Inflammatory macrophage (primary cell): ENCODE measurements around the gene TRDMT1.
A peak's percentile ranks its signal among the peaks of the same experiment; 100 is the strongest.

Experiments
- DNase-seq, 2 donors: peaks; one replicate each; pipeline ENCODE4 v3.0.0-alpha.2; 2020 to 2022

Gene TRDMT1

DNA sequence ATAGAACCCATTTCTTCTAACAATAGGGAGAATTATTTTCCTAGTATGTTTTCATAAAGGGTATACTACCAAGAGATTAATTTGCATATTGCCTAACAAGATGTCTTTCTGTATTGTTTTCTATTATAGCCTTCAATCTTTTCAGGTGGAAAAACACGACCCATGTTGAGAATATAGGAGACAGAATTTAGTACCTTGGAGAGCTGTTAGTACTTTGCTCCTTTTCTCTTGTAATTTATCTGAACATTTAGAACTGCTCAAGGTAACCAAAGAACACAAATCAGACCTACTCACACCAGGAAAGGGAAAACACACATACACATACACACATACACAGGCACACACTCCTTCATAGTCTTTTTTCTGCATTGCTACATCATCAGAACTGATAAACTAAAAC is 7.8 kb upstream of the TRDMT1 start:
- no peak for DNase-seq

DNA sequence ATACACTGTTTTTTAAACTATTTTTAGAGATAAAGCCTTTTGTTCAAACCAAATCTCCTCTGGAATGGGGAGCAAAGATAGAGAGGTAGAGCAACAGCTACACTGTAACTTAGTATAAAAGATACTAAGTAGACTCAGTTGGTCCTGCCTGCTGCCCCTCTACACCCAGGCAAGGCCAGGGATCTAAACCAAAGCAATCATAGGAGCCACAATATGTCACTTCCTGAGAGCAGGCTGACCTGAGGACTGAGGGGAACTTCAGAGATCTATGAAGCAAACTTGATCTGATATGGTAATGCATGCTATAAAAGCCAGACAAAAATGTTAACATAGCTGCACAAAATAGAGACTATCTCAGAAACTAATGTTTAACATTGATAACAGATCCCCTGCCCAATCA is 7.0 kb upstream of the TRDMT1 start:
- peak in 1 of 2 donors; percentile 37 for DNase-seq

DNA sequence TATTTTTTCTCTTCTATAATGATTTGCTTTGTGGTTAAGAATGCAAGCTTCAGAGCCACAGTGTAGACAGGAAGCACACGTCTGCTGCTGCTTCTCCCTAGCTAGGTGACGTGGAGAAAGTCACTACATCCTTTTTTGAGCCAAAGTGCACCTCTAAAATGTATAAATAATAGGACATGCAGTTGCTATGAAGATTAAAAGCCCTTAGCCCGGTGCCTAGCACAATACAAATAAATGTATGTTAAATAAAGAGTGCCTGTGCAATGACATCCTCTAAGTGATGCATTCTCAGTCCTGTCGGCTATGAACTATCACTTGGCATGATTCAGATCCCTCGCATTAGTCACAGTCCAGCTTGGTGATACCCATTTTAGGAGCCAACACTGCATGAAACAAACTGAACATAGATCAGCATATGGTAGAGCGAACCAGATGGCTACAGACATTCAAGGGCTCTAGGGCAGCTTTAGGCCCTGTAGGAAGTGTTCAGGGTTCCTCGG is 4.8 kb upstream of the TRDMT1 start:
- DNase-seq: peak; percentile 75 to 78

DNA sequence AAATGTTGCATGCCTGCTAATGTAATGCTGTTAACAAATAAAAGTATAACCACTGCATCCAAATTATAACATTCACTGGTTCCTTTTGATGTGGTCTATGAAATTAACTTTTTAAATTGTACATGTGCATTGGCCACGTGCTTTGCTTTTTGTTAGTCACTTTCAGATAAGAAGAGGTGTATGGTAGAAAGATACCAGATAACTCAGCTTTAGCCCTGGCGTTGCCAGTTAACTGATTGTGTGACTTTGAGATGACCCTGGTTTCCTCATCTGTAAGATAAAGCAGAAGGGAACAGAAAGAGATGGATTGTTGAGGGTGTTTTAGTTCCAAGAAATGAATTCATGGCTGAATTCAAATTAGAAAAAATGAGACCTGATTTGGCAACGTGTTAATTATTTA is 1.9 kb upstream of the TRDMT1 start:
- no peak for DNase-seq

DNA sequence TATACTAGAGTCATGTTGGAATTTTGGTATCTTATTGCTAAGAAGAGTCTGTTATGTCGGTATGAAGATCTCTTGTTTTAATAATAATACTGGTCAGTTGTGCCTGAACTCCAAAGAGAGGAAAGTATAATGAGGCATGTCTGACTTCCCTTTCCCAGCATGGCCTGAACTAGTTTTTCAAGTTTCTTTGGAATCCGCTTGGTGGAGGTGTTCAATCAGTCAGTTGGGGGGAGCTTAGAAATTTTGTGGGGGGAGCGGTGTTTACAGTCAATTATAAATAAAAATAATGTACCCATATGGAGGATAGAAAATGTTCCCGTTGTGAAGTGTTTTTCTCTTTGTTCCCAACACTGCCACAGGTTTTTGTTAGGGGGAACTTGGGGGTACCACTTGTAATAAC is 1.5 kb upstream of the TRDMT1 start:
- DNase-seq: no peak

DNA sequence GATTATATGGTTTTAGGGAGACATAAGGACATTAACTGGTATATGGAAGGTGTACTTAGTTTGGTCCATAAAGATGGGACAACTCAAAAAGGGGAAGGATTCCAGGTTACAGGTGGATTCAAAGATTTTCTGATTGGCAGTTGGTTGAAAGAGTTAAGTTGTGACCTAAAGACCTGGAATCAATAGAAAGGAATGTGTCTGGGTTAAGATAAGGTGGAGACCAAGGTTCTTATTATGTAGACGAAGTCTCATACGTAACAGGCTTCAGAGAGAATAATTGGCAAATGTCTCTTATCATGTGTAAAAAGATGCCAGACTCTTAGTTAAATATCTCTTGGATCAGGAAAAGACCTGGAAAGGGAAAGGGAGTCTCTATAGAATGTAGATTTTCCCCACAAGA is 1.0 kb upstream of the TRDMT1 start:
- no peak for DNase-seq

DNA sequence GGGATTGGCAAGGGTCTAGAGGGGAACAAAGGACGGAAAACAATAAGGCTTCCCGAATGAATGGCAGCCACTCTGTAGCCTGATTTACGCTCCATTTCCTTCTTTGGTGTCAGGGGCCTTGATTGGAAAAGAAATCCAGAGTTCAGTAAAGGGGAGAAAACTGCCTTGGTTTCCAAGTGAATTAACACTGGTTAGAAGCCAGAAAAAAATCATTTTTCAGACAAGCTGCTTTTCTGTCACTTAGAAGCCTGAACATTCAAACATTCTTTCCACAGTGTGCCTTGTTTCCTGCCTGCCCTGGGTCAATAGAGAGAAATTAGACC is 283 bp upstream of the TRDMT1 start:
- no peak for DNase-seq

DNA sequence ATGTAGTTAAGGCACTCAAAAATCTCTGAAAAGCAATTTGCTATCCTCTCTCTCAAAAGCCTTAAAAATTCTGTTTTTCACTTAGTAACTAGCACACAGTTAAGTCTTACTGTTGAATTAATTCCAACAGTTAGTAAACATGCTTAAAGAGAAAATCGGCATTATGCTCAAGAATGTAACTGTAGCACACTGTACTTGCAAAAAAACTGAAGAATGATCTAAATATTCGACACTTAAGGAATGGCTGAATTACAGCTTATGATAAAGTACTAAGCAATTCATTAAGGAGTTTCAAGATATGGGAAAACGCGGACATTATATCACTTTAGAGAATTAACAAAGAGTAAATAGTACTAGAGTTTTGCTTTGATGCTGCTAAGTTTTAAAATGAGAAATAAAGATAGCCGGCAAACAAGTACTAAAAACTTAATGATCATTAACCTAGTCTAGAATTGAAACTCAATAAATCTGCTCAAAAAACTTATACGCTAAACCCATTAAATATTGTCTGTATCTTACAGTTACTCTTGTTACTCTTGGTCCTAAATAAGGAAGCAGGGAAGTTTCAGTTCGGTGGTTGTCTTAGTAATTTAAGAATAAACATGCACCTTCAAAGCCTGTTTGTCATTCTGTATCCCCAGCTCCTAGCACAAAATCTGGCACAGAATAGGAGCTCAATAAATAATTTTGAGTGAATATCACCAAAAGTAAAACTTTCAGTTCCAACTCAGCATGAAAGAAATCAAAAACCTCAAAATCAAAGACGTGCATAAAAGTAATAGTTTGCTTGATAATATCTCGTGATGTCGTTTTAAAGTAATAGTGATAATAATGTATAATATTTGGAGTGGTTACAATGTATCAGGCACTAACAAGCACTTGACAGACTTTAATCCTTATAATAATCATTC is 1.2 kb downstream of the TRDMT1 start:
- DNase-seq: peak; percentile 30 to 55

DNA sequence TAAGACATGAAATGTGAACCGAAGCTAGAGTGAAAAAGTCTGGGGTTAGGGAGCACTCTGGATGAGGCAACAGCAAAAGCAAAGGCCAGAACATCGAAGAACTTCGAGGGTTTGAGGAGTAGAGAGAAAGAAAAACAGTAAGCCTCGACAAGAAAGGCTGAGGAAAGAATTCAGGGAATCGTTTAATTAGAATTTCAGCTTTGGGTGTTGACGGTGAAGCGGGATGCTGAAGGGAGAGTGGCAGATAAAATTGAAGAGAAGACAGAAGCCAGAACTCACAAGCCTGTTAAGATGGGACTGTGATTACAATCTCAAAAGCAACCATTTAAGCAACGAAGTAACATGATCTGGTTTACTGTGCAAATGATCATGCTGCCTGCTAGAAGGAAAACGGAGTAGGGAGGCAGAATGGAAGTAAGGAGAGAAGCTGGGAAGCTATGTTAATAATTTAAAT is 2.1 kb downstream of the TRDMT1 start:
- DNase-seq: peak; percentile 29 to 50

DNA sequence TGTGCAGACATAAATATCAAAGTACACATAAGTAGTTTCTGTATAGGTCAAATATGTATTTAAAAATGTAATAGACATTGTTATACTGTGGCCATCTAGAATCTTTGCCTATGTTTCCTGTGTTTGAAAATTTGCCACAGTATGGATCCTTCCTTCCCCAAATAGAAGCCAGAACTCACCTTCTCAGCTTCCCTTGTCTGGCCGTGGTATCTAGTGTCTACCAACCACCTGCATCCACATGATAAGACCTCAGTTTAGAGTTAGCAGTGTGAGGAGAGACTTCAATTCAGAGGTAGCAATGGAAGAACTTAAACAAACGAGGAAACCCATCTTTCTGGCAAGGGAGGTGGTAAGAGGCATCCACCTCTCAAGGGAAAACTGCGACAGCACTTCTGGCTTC is 4.9 kb downstream of the TRDMT1 start:
- DNase-seq: no peak

DNA sequence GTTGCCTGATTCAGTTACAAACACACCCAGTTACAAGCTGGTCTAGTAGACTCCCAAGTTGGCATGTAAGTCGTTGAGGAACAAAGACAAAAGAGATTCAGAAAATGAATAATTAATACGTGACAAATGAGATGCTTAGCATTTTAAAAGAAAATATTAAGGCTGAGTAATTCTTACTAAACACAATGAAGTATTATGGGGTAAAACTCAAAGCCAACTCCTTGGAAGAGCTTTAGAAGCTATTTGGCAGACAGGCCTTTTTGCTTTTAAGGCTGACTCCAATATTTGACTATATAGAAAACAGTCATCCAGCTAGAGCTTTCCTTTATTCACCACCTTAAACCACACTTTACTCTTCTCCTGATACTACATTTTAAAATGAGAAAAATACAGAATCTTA is 5.4 kb downstream of the TRDMT1 start:
- DNase-seq: no peak

DNA sequence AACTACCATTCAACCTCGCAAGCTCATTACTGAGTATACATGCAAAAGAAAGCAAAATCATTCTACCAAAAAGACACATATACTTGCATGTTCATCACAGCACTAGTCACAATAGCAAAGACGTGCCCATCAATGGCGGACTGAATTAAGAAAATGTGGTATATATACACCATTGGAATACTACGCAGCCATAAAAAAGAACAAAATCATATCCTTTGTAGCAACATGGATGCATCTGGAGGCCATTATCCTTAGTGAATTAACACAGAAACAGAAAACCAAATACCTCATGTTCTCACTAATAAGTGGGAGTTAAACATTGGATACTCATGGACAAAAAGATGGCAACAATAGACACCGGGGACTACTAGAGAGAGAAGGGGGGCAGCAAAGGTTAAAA is 6.4 kb downstream of the TRDMT1 start:
- no peak for DNase-seq

DNA sequence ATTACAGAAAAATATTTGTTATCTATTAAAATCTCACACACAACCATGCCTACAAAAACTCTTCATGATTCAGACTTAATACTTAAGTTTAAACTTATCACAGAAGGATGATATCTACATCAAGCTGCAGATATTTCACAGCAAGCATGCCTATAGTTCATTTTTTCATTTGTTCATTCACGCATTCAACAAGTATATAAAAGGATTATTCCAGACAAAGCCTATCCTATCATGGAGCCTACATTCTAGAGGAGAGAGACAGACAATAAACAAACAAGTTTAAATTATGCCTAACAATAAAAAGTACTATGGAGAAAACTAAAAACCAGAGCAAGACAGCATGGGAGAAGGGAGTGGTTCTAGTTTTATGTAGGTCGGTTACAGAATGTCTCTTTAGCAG is 10.9 kb downstream of the TRDMT1 start:
- no peak for DNase-seq

DNA sequence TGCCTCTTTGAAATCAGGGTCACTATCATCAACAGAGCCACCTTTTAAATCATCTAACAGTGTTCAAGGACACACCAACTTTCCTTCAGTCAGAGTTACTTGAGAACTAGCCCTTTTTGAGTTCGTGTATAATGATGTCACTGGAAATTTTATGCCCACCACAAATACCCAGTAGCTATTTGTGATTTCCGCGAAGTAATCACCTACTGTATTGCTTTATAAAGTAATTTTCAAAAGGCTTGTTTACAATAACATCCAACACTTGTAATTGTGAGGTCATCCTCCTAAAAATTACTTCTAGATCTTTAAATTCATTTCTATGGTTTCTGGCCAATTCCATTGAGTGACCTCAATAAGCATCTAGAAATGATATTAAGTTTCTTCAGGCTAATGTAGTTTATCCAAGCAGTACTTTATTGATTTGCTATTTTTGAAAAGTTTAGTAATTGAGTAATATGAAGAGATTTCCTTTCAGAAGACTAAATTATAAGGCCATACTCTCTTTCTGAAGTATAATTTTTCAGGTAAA is 12.8 kb downstream of the TRDMT1 start:
- DNase-seq: no peak

DNA sequence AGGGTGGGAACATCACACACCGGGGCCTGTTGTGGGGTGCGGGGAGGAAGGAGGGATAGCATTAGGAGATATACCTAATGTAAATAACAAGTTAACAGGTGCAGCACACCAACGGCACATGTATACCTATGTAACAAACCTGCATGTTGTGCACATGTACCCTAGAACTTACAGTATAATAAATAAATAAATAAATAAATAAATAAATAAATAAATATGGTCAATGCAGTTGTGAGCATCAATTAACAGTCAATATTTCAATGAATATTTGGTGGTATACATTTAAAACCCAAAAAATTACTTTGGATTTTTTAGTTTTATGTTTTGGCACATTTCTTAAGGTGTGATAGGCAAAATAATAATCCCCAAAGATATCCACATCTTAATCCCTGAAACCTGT is 15.6 kb downstream of the TRDMT1 start:
- no peak for DNase-seq

DNA sequence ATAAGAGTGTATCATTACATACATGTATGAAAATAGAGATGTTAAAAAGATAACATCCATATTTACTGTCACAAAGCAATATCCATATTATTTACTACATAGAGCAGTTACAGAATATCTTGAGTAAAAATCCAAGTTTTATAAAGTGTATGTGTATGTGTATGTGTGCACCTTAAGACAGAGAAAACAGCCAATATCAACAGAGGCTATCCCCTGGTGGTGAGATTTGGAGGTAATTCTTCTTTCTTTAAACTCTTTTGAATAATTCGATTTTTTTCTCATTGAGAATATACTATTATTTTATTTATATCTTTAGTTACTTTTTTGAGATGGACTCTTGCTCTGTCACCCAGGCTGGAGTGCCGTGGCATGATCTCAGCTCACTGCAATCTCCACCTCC is 18.4 kb downstream of the TRDMT1 start:
- no peak for DNase-seq

DNA sequence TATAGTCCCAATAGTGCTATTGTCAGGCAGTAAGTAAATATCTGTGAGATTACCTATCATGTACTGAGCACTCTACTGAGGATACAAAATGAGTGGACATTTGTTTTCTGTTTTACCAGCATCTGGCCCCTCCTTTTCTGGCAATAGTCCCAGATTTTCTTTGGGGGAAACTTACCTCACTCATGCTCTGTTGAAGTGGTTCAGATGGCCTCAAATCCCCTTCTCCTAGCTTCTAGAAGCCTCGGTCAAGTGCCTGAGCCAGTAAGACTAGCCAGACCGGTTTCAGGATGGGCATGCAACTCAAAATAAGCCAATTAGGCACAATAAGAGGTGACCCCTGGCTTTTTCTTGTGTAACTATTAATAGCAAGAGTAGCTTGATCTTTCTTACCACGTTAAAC is 19.7 kb downstream of the TRDMT1 start:
- DNase-seq: no peak

DNA sequence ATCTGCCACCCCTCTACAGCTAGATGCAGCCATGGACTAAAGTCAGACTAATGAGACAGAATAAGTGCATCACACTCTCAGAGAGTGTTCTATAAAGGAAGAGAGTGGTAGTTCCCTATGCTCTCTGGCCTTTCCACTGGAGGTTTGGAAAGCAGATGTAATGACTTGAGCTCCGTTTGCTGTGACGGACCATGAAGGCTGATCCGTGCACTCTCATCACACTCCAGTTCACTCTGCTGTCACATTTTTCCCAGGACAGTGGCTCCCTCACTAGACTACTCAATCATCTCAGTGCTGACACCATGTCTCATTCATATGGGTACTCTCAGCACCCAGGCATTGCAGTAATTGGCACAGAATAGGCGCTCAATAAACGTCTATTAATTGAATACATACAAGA is 20.4 kb downstream of the TRDMT1 start:
- no peak for DNase-seq

DNA sequence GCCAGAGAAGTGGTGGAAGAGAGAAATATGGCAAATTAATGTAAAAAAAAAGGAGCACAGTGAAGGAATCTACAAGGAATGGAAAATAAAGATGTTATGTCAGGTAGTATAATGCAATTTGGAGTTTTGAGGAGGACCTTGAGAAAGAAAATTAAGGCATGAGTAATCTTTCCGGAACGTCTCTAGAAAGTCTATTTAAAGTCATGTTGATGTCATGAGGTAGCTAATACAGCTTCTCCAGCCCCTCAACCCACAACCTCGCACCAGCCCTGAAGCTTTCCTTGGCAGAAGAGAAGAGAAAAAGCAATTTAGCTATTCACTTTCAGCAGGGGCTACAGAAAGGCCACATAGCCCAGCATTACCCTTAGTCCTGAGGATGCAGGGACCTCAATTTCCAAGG is 22.5 kb downstream of the TRDMT1 start:
- no peak for DNase-seq

DNA sequence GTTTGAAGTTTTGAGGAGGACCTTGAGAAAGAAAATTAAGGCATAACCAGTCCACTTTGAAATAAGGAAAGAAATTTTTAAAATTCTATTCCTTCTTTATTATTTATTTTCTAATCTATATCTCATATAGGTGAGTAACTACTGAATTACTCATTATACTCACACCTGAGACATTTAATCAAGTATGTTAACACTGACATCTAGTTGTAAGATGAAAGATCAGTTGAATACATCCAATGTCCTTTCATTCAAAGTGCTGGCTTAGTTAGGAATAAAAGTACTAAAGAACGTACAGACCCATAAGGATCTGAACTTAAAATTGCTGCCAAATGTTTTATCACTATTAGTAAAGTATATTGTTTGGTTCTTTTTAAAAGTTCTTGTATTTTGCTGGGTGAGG is 23.5 kb downstream of the TRDMT1 start:
- DNase-seq: no peak

DNA sequence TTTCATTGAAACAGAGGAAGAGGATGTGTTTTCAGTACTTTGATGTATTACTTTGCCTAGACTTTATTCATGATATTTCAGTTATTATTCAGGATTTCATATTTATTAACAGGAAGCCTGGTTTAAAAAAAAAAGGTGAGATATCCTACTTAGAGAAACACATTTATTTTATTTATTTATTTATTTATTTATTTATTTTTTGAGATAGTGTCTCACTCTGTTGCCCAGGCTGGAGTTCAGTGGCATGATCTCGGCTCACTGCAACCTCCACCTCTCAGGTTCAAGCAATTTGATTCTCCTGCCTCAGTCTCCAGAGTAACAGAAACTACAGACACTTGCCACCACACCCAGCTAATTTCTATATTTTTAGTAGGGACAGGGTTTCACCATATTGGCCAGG is 24.5 kb downstream of the TRDMT1 start:
- no peak for DNase-seq

DNA sequence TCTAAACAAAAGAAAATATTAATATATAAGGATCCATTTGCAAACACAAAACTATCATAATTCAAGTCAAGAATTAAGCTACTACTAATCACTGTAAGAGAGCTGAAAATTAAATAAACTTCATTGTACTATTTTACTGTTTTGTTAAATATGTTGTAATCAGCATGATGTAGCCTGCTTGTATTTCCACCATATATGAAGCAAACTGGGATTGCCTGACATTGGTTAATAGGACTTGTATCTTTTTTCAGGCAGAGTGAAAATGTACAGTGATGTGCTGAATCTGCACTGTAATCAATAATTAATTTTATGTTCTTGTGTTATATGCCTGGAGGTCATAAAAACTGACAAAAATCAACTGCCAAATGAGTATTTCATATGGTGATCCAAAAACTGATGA is 25.4 kb downstream of the TRDMT1 start:
- peak in 1 of 2 donors; percentile 27 for DNase-seq

DNA sequence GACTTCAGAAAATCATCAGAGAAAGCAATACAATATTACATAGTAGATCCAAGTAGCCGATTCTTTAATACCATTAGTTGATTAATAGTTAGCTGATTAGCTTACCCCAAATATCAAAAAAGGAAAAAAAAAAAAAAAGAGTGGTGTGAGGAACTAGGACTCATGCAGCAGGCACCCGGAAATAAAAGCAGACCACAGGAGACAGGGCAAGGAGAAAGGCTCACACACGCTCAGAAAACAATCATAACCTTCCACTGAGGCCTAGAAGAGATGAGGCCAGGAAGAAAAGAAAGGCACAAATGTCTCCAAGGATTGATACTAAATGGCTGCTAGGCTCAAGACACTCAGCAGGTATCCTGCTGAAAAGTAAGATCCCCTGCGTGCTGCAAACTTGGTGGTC is 25.9 kb downstream of the TRDMT1 start:
- DNase-seq: peak; percentile 34 to 38

DNA sequence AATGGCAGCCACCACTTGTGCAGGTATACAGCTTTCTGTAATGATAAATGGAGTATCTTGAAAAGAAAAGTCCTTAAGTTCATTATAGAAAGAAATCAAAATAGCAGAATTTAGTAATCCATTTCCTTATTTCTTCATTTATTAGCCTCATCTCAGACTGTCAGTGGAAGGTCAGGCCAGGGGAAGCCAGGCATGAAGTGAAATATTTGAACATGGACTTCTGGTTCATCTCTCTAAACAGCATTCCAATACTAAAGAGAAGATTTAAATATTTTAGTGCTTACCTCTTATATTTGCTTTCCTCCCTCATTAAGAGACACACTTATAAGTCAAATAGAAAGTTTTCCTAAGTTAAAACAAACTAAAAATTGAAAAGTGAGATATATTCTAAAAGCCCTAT is 26.8 kb downstream of the TRDMT1 start:
- DNase-seq: peak in 1 of 2 donors; percentile 28
